Lung (tissue), 12 donors: ENCODE measurements around the gene HOXB7. TPM values are rescaled to one million over a fixed set of nuclear protein-coding genes. Genes with fewer than 3 reads are reported as not detected.

Source experiments
- ATAC-seq: fragments of 200-7000 bp; cut with Tn5 transposase; one replicate; pipeline ENCODE4 v1.9.1; 2020; ENCODE audit warnings: moderate number of reproducible peaks; ENCODE audit not compliant: insufficient read depth, low FRiP score
- DNase-seq, 3 donors: peaks; one replicate each; pipeline ENCODE4 v3.0.0-alpha.2; 2013 to 2017
- H3K27ac ChIP-seq, 2 donors: one replicate each; pipeline ENCODE4 v1.5.1; 2013; ENCODE audit warnings: mild to moderate bottlenecking in 2 of 2, moderate library complexity in 2 of 2, control low read depth in 1 of 2, inconsistent platforms in 1 of 2, low read depth in 1 of 2, low read length in 1 of 2
- H3K27me3 ChIP-seq, 3 donors: one replicate each; pipeline ENCODE4 v1.5.1; 2013; ENCODE audit warnings: low read length in 2 of 3; ENCODE audit not compliant: control insufficient read depth in 3 of 3, insufficient read depth in 3 of 3
- H3K36me3 ChIP-seq, 4 donors: one replicate each; pipeline ENCODE4 v1.5.1; 2013; ENCODE audit warnings: low read length in 4 of 4, mild to moderate bottlenecking in 1 of 4, moderate library complexity in 1 of 4; ENCODE audit not compliant: control insufficient read depth in 4 of 4, insufficient read depth in 4 of 4
- H3K4me1 ChIP-seq, 5 donors: one replicate each; pipeline ENCODE4 v1.5.1; 2013; ENCODE audit warnings: low read length in 5 of 5, mild to moderate bottlenecking in 2 of 5, moderate library complexity in 1 of 5; ENCODE audit not compliant: control insufficient read depth in 5 of 5, insufficient read depth in 5 of 5
- H3K4me3 ChIP-seq: one replicate; pipeline ENCODE4 v1.5.1; 2013; ENCODE audit warnings: mild to moderate bottlenecking, control low read depth, moderate library complexity
- H3K9ac ChIP-seq, 2 donors: one replicate each; pipeline ENCODE4 v1.5.1; 2013; ENCODE audit warnings: low read length in 2 of 2, control low read depth in 1 of 2; ENCODE audit not compliant: insufficient read depth in 1 of 2
- H3K9me3 ChIP-seq, 4 donors: one replicate each; pipeline ENCODE4 v1.5.1; 2013; ENCODE audit warnings: low read length in 3 of 4, mild to moderate bottlenecking in 1 of 4, moderate library complexity in 1 of 4; ENCODE audit not compliant: control insufficient read depth in 4 of 4, insufficient read depth in 3 of 4
- WGBS, 2 donors: extraction: QIAGEN DNeasy Blood & Tissue Kit; methylation state at CpG; one replicate each; pipeline ENCODE4 v1.1.7; 2013; 5-methylcytosine and 5-hydroxymethylcytosine counted together
- polyA plus RNA-seq, 2 donors: library from polyadenylated mRNA; stranded (reverse); fragments of 200-250 nt; gene quantifications; one replicate each; pipeline ENCODE4 v1.2.1, GENCODE V29; 2013
- total RNA-seq, 2 donors: library from RNA; depleted of rRNA in 1 of 2; stranded (reverse); fragments of >200 nt in 1 of 2; gene quantifications; one replicate each; pipeline ENCODE4 v1.2.1, GENCODE V29; 2014 to 2021
- TF ChIP-seq, protein P1 (sequence below): IDR thresholded peaks from 2 replicates; pipeline ENCODE4 v1.5.1; 2012; ENCODE audit warnings: mild to moderate bottlenecking; ENCODE audit errors: control extremely low read depth, extremely low read depth
- donor health status: control.
- donor health status: control.
- donor health status: Bipolar disorder and iron deficiency.
- donor health status: healthy.
- donor health status: DM: yes; HTN: yes; CAD: no.

HOXB7 gene
- total and polyA plus RNA-seq, 4 donors, result 0.43 to 3.3 (median 2.3) TPM

DNA sequence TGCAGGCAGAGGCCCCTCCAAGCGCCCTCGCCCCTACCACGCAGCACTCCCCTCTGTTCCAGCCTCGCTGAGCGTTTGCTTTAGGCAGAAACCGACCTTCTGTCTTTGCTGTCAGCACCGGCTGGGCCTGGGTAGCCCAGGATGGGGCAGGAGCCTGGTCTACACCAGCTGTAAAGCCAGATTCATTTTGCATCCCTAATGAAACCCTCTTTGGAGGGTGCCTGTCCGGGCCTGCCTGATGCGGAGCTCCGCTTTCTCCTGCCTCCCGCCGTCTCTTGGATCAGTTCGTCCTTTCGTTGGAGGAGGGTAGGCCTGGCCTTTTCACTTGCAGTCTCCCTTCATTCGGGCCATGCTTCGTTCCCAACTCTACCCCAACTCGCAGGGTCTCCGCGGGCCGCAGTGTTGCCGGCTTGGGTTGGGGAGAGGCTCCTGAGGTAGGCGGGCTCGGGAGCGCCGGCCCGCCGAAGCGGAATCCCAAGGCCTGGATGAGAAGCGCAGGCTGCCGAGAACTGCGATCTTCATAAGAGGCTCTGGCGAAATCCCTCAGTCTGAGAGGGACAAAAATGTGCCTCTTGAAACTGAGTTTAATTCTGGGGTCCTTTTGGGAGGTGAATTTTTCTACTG is 9.1 kb upstream of the HOXB7 start:
- H3K36me3 ChIP-seq, result no peaks in the 10 kb centered on the region
- TF ChIP-seq, protein P1, sequence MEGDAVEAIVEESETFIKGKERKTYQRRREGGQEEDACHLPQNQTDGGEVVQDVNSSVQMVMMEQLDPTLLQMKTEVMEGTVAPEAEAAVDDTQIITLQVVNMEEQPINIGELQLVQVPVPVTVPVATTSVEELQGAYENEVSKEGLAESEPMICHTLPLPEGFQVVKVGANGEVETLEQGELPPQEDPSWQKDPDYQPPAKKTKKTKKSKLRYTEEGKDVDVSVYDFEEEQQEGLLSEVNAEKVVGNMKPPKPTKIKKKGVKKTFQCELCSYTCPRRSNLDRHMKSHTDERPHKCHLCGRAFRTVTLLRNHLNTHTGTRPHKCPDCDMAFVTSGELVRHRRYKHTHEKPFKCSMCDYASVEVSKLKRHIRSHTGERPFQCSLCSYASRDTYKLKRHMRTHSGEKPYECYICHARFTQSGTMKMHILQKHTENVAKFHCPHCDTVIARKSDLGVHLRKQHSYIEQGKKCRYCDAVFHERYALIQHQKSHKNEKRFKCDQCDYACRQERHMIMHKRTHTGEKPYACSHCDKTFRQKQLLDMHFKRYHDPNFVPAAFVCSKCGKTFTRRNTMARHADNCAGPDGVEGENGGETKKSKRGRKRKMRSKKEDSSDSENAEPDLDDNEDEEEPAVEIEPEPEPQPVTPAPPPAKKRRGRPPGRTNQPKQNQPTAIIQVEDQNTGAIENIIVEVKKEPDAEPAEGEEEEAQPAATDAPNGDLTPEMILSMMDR, result no peak
- H3K4me1 ChIP-seq, result peaks cover 0 to 18% (median 1%) of the 10 kb centered on the region in 5 donors
- H3K4me3 ChIP-seq, result no peak overlapping the region
- no peak for DNase-seq
- no peak for ATAC-seq
- no peak overlapping the region for H3K27ac ChIP-seq
- 50 to 69% methylated on average over 32 of the region's 32 CpGs for WGBS, 2 donors
- H3K27me3 ChIP-seq, result peaks cover 15 to 98% (median 92%) of the 10 kb centered on the region in 3 donors
- H3K9me3 ChIP-seq, result peaks cover 0 to 8% (median 0%) of the 10 kb centered on the region in 4 donors
- H3K9ac ChIP-seq, result no peak overlapping the region

DNA sequence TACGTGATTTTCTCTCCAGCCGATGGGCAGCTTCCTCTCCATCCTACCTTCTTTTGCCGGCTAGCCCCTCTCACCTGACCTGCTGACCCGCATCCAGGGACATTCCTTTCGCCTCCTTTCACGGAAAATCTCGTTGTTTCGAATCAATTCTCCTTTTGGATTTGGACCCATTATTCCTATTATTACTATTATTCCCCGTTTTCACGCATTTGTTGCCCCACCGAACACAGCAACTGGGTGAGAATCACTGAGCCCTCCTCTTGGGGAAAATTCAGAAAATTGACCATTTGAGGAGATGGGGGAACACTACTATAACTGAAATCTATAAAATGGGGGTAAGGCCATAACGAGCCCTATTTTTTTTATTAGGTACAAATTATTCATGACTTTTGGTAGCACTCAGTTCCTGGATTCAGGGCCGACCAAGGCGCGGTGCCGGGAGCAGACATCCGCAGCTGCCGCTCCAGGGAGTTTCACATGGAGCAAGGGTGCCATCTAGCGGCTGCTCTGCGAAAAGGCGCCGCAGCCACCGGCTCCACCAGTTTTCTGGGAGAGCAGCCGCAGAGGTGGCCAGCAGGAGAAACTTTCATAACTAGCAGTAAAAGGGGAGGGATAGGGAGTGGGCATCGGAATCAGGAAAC is 7.6 kb upstream of the HOXB7 start:
- Histone ChIP-seq H3K9ac (no peak overlapping the region), H3K27ac (no peak overlapping the region), H3K4me3 (no peak overlapping the region), H3K4me1 (peaks cover 0 to 17% (median 4%) of the 10 kb centered on the region in 5 donors), H3K9me3 (peaks cover 0 to 5% (median 0%) of the 10 kb centered on the region in 4 donors), H3K36me3 (no peaks in the 10 kb centered on the region), H3K27me3 (peaks cover 18 to 95% (median 91%) of the 10 kb centered on the region in 3 donors)
- DNase-seq (peak; percentile 94 to 95 (median 94)), ATAC-seq (peak; percentile 88)
- TF ChIP-seq, protein P1, result peak; percentile 99
- WGBS, 2 donors, result 3 to 4% methylated on average over 25 of the region's 25 CpGs

DNA sequence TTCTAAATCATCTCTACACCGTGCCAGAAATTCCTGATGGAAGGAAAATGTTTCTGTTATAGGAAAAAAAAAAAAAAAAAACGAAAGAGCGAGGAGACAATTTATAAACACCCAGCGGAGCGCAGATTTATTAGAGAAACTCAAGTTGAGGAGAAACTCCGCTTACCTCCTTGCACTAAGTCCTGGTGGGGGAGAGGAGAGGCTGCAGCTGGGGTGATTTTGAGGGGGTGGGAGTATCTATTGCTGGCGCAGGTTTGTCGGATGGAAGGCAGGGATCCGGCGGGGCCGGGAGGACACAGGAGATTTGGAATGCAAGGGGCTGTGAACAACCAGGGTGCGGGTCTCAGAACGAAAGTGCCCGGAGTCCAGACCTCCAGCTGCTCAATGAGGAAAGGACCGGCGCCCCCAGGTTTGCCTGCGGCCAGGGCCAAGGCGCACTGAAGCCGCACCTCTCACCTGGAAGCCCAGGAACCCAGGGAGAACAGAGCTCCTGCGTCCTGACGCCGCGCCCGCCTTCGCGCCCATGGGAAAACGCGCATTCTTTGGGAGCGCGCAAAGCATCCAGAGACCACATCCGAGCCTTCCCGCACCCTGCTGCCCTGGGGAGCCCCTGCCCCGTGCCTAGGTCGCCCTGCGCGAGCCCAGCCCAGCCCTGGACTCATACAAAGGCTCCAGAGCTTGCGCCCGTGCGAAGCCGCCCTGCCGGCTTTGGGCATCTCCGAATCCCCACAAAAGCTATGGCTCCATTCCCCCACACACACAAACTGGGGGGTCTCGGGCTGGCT is 6.8 kb upstream of the HOXB7 start:
- no peak for ATAC-seq
- WGBS, 2 donors, result 6 to 11% methylated on average over 40 to 43 of the region's 43 CpGs
- TF ChIP-seq, protein P1, result no peak
- Histone ChIP-seq H3K9me3 (peaks cover 0 to 2% (median 0%) of the 10 kb centered on the region in 4 donors), H3K4me3 (no peak overlapping the region), H3K4me1 (peaks cover 0 to 17% (median 4%) of the 10 kb centered on the region in 5 donors), H3K9ac (no peak overlapping the region), H3K36me3 (no peaks in the 10 kb centered on the region), H3K27ac (no peak overlapping the region), H3K27me3 (peaks cover 18 to 90% (median 84%) of the 10 kb centered on the region in 3 donors)
- peak in 1 of 3 donors; percentile 53 for DNase-seq
